ENCODE results near the gene DLGAP4.

GRCh38 chr20:36362261-36362660, 56.1 kb downstream of the DLGAP4 start:
- TF ChIP-seq, protein P1, sequence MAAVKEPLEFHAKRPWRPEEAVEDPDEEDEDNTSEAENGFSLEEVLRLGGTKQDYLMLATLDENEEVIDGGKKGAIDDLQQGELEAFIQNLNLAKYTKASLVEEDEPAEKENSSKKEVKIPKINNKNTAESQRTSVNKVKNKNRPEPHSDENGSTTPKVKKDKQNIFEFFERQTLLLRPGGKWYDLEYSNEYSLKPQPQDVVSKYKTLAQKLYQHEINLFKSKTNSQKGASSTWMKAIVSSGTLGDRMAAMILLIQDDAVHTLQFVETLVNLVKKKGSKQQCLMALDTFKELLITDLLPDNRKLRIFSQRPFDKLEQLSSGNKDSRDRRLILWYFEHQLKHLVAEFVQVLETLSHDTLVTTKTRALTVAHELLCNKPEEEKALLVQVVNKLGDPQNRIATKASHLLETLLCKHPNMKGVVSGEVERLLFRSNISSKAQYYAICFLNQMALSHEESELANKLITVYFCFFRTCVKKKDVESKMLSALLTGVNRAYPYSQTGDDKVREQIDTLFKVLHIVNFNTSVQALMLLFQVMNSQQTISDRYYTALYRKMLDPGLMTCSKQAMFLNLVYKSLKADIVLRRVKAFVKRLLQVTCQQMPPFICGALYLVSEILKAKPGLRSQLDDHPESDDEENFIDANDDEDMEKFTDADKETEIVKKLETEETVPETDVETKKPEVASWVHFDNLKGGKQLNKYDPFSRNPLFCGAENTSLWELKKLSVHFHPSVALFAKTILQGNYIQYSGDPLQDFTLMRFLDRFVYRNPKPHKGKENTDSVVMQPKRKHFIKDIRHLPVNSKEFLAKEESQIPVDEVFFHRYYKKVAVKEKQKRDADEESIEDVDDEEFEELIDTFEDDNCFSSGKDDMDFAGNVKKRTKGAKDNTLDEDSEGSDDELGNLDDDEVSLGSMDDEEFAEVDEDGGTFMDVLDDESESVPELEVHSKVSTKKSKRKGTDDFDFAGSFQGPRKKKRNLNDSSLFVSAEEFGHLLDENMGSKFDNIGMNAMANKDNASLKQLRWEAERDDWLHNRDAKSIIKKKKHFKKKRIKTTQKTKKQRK (IDR thresholded peaks at IDR 0.05; ENCODE audit: low read length), result no peak
- TF ChIP-seq ZNF644 (CRISPR knock-in tag; IDR thresholded peaks at IDR 0.05; ENCODE audit: low read depth) (no peak), HDAC2 (CRISPR knock-in tag; IDR thresholded peaks at IDR 0.05) (no peak), POGZ (CRISPR knock-in tag; IDR thresholded peaks at IDR 0.05) (no peak), BRCA1 (CRISPR knock-in tag; IDR thresholded peaks at IDR 0.05) (no peak), POLR2A (IDR thresholded peaks at IDR 0.05; ENCODE audit: insufficient read depth in 1 of 2, low read depth in 2 of 2, low read length in 2 of 2) (no peak), PATZ1 (CRISPR knock-in tag; IDR thresholded peaks at IDR 0.05) (no peak), MYC (CRISPR knock-in tag; IDR thresholded peaks at IDR 0.05; ENCODE audit: borderline replicate concordance) (no peak), ZBTB49 (CRISPR knock-in tag; IDR thresholded peaks at IDR 0.05; ENCODE audit: borderline replicate concordance) (no peak), PAX8 (CRISPR knock-in tag; IDR thresholded peaks at IDR 0.05; ENCODE audit: borderline replicate concordance) (no peak), CTCF (CRISPR knock-in tag; IDR thresholded peaks at IDR 0.05) (no peak)
- TF ChIP-seq, protein P2, sequence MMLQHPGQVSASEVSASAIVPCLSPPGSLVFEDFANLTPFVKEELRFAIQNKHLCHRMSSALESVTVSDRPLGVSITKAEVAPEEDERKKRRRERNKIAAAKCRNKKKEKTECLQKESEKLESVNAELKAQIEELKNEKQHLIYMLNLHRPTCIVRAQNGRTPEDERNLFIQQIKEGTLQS (CRISPR knock-in tag; IDR thresholded peaks at IDR 0.05), result no peak

Data from HepG2 (cell line).